SIG-M5 treated with dmso at 0.1 percent for 504 hours (cell line): ENCODE data around the gene RIPOR1.
"Not testable (repeated sequence)": the region's sequence is repeated elsewhere in the genome, so short reads cannot be mapped to it uniquely, and the experiment has no call there.

Source experiments
- DNase-seq: peaks from one replicate; lab custom pipeline; 2025; ENCODE audit not compliant: unreplicated experiment; lab: John Stamatoyannopoulos, UW

The RIPOR1 gene

DNA sequence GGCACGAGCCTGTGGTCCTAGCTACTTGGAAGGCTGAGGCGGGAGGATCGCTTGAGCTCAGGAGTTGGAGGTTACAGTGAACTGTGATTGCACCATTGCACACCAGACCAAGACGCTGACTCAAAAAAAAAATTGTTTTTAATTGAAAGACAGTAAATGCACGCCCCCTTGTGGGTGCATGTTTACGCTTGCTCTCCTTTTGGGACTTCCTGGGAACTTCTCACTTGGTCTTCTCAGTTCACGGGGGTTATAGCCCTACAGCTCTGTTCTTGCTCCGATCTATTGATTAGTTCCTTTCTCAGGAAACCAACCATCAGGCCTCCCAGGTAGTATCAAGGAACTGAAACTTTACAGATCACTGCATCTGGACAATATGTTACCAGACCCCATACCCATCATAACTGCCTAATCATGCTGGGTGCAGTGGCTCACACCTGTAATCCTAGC, 14.2 kb upstream of the RIPOR1 start:
- DNase-seq, result peak; percentile 85

DNA sequence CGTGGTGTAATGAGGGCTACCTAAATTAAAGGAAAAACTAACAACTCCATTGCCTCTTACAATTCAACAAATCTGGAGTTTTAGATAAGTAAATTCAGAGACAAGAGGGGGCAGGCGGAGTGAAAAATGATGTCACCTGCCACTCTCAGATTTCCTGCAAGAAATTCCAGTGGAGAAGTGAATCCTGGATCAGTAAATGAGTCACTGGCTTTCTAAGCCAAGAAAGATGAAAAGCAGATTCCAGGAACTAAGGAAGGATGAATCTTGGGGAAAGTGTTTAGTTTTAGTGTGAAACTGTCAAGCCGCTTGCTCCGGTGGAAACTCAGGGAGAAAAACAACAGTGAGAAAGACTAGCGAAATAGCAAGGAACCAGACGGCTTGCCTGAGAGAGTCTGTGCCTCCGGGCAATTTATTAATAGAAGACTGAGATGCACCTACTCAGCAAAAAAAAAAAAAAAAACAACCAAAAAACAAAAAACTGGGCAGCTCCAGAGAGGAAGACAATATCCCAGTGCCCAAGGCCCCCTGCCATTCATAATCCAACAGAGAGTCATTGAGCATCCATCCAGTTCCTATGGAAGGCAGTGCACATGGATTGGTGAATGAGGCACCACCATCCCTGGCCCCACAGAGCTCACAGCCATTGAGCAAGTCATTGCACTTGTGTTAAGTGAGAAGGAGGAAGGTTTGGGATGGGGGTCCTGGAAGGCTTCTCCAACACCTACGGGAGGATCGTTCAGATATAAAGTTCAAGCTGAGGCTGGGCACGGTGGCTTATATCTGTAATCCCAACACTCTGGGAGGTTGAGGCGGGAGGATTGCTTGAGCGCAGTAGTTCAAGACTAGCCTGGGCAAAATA, 12.1 kb upstream of the RIPOR1 start:
- no peak for DNase-seq

- DNase-seq, result no peak
Observed at GRCh38 chr16:67517155-67517445, 11.5 kb upstream of the RIPOR1 start.

- DNase-seq, result no peak
Observed at GRCh38 chr16:67517661-67518423, 10.8 kb upstream of the RIPOR1 start.

GRCh38 chr16:67518676-67519075, 10.0 kb upstream of the RIPOR1 start:
- no peak for DNase-seq

- no peak for DNase-seq
Observed at GRCh38 chr16:67519242-67519641, 9.4 kb upstream of the RIPOR1 start.

- DNase-seq, result peak; percentile 94
Observed at GRCh38 chr16:67521095-67521804, 7.4 kb upstream of the RIPOR1 start.

DNA sequence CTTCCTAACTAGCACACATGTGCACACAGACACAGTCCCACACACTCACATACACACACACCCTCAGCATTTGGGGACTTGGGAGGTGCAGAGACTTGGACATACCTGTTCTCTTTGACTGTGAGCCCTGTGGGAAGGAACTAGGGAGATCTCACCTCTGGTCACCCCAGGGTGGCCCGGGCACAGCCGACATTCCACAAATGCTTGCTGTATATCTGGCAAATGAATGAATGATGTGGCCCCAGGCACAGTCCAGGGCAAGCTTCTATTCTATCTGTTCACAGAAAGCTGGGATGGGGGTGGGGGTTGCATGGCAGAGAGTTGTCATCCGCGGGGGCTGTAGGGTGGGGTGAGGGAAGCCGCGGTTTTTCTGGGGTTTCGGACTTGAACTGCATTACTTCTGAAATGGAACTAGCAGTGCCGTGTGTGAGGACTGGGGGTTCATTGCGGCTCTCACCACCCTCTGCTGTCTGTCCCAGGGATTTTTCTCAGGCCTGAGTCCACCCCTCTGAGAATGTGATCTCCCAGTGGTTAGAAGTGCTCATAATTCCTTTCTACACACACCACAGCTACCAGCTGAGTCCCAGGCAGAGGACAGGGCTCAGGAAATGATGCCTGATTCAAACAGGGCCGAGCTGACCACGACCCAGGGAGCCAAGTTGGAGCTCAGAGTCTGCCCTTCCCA, 3.3 kb upstream of the RIPOR1 start:
- DNase-seq, result peak; percentile 19

GRCh38 chr16:67526149-67526791, 2.4 kb upstream of the RIPOR1 start:
- DNase-seq, result no peak

- DNase-seq, result peak; percentile 23
Observed at GRCh38 chr16:67528870-67529581, 397 bp downstream of the RIPOR1 start.

- DNase-seq, result no peak
Observed at GRCh38 chr16:67529582-67530012, 968 bp downstream of the RIPOR1 start.

- DNase-seq, result no peak
Observed at GRCh38 chr16:67530013-67530939, 1.6 kb downstream of the RIPOR1 start.

DNA sequence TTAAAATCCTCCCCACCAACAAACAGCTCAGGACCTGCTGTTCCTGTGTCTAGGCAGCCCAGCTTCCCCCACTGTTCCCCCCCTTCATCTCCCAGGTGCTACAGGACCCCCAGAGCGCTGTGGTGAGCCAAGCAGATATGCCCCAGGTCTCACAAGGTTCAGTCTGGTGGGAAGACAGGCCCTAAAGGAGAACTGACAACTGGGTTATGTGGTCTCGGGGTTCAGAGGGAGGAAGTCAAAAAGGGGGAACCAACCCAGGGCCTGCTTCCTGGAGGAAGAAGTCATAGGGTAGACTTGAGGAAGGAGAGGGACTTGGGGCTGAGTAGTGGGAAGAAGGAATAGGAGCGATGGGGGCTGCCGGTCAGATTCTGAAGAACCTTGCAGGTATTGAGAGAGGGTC, 2.6 kb downstream of the RIPOR1 start:
- peak; percentile 64 for DNase-seq

- DNase-seq, result no peak
Observed at GRCh38 chr16:67533024-67533560, 4.5 kb downstream of the RIPOR1 start.

- not testable (repeated sequence) for DNase-seq
Observed at GRCh38 chr16:67533987-67534386, 5.4 kb downstream of the RIPOR1 start.

DNA sequence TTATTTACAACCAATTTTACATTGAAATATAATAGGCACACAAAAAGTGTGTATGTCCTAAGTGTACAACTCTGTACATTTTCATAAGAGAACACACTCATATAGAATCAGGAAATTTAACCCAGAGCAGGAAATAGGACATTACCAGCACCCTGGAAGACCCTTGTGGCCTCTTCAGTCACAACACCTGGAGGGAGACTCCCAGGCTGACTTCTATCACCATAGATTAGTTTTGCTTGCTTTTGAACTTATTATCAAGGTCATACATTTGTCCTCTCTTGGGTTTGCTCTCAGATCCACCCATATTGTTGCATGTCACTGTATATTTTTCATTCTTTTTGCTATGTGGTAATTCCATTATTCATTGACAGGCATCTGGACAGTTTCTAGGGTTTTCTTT, 5.8 kb downstream of the RIPOR1 start:
- no peak for DNase-seq

GRCh38 chr16:67535201-67535600, 6.6 kb downstream of the RIPOR1 start:
- no peak for DNase-seq

GRCh38 chr16:67537270-67537635, 8.6 kb downstream of the RIPOR1 start:
- DNase-seq, result no peak
